SKM-1 (cell line): Measurements from ENCODE around the gene RDH13.
A peak's percentile ranks its signal among the peaks of the same experiment; 100 is the strongest.

Experiments used
- DNase-seq: peaks from one replicate; lab custom pipeline; 2025; ENCODE audit not compliant: unreplicated experiment; lab: John Stamatoyannopoulos, UW

RDH13 gene

DNA sequence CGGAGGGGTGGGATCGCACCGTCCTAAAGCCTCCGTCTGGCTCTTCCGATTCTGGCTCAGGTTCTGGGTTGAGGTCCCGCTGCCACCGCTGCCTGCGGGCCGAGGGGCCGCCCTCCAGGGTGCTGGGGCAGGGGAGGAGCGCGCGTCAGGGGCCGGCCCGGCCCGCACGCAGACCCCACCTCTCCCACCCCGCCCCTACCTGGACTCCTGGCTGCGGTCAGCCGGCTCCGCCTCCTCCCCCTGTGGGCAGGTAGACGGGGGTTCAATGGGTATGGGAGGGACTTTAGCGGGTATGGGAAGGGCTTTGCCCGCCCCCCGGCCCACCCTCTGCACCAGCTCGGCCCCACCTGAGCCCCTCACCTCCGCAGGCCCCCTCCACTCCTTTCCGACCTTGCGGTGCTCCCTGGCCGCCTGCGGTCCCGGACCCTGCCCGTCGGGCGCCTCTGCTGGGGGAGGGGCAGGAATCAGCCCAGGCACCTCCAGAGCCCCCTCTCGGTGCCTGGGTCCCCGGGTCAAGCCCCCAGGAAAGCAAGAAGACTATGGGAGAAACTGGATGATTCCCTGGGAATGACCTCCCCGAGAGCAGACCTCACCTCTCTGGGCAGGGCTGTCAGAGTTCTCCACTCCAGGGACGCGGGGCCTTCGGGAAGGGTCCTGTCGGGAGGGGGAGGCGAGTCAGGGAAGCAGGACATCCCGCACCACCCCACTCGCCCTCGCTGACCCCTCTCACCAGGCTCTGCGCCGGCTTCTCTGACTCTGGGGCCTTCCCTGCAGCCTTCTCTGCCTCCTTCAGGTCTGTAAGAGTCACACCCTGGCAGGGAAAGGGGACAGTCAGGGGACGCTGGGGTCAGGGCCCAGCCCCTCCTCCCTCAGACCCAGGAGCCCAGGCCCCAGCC, 29.7 kb upstream of the RDH13 start:
- DNase-seq: no peak

DNA sequence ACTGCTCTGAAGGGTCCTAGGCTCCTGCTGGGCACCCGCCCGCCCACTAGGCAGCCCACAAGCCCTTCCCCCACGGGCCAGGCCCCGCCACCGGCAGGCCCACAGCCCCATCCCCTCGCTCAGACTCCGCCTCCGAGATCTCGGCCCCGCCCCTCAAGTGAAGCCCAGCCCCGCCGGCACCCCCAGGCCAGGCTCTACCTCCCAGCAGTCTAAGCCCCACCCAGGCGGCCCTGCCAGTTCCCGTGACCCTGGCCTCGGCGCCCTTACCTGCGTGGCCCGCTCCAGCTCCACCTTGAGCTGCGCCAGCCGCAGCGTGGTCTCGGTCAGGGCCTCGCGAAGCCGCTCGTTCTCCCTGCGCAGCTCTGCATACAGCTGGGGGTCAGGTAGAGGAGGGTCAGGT, 29.0 kb upstream of the RDH13 start:
- DNase-seq: no peak

DNA sequence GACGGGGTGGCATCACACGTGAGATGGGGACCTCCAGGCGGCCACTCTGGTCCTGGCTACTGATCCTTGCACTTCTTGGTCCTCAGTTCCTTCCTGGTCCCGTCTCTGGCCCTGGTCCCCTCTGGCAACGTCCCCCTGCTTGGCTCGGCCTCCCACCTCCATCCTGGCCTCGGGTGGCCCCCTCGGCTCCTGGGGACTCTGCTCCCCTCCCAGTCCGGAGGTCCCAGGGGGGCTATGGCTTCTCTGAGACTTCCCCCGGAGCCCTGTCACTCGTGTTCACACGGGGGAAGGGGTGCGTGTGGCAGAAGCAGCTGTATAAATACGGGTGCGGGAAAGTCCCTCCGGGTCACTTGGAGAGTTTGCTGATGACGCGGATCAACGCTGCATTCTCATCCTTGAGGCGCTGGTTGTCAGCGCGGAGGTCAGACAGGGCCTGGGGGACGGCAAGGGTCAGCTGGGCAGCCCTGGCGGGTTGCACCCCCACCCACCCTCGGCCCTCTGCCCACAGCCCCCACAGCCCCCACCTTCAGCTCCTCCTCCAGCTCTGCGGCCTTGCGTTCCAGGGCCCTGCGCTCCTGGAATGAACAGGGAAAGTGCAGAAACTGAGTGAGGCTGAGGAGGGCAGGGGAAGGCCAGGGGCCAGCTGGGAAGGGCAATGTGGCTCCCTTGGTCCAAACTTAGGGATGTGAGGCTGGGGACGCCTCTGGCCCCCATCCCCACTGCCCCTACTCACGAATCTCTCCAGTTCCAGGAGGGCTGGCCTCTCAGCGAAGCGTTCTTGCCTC, 28.4 kb upstream of the RDH13 start:
- no peak for DNase-seq

DNA sequence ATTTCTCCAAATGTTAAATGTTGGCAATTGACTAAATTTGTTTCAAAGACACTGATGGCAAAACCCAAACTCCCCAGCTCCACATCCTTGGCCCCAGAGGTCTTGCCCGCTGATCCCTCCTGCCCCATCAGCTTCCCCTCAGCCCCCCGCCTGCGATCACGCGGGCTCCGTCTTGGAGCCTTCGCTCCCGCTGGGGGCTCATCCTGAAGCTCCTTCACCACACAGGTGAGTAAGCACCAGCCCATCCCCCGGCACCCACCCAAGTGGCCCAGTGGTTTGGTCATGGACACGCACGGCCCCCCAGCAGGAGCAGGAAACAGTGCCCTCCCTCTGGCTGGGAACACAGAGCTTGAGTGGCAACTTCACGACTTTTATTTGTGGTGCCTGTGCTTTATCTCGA, 27.6 kb upstream of the RDH13 start:
- DNase-seq: no peak

DNA sequence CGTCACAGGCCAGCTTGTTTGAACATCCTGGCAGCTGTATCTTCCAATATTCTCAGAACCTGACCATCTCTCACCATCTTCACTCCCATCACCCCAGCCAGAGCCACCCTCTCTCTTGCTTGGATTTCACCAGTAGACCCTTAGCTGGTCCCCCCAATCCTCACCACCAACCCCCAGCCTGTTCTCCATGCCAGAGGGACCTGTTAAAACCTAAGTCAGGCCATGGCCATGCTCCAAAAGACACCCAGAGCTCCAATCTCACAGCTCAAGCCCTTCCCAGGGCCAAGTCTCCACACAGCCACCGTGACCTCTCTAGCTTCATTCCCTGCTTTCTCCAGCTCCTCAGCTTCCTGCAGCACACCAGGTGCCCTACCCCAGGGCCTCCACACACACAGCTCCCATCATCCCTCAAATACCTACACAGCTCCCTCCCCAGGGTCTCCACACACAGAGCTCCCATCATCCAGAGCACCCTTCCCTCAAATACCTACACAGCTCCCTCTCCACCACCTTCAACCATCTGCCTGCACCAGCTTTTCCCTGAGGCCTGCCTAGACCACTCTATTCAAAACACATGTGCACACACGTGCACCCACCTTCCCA, 26.5 kb upstream of the RDH13 start:
- DNase-seq: no peak

DNA sequence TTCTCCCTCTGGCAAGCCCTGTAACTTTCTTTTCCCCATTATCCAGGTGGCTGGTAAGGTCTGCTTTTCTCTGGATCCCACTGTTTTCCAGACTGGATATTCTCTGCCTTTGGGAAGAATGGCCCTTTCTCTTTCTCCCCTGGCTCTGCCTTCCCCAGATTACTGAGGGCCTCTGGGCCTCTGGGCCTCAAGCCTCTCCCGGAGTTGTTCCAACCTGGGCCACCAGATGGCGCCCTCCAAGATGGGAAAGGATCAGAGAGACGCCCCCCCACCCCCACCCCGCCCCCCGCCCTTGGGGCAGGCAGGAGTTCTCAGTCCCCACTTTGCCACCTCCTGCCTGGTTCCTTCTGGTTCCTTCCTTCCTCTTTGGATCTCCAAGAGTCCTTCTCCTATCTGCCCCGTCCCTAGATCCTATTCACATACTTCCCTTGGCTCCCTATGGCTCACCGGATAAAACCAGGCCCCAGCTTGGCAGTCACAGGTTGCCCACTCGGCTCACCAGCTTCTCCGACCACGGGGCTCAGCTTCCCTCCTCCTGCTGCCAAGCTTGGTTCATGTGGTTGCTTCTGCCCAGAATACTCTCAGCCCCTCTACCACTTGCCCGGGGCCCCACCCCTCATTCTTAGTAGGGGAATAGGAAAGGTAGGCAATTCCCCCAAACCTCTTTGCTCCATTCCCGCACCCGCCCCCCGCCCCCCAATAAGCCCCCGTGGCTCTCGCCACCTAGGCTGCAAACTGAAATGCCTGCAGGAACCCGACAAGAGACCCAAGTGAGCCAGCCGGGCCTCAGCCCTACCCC, 25.8 kb upstream of the RDH13 start:
- peak; percentile 2 for DNase-seq

DNA sequence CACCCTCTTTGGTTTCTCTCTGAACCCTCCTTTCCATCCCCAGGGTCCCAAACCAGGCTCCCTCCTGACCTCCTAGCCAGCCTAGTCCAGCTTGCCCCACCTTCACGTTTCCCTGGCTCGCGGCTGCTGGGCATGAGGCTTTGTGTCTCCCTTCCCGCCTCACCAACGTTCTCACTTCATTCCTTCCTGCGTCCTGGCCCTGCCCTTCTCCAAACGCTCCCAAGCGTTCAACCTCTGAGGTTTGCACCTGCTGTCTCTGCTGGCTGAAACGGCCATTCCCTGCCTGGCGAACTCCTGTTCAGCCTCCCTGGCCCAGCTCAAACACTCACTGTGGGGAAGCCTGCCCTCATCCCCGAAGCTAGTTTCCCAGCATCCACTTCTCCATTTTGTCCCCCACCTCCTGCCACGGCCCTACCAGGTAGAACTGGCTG, 25.1 kb upstream of the RDH13 start:
- no peak for DNase-seq

DNA sequence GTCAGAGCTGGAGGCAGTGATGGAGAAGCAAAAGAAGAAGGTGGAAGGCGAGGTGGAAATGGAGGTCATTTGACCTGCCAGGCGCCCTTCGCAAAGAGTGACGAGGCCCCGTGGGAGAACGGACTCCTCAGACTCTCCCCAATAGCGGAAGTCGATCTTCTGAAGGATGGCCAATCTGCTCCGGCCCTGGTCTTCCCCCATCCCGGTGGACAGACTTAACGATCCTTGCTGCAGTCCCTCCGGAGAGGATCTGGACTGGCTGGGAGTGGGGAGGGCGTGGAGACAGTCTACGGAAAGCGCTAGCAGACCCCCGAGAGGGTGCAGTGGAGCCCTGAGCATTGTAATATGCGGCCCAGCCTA, 24.6 kb upstream of the RDH13 start:
- DNase-seq: no peak

DNA sequence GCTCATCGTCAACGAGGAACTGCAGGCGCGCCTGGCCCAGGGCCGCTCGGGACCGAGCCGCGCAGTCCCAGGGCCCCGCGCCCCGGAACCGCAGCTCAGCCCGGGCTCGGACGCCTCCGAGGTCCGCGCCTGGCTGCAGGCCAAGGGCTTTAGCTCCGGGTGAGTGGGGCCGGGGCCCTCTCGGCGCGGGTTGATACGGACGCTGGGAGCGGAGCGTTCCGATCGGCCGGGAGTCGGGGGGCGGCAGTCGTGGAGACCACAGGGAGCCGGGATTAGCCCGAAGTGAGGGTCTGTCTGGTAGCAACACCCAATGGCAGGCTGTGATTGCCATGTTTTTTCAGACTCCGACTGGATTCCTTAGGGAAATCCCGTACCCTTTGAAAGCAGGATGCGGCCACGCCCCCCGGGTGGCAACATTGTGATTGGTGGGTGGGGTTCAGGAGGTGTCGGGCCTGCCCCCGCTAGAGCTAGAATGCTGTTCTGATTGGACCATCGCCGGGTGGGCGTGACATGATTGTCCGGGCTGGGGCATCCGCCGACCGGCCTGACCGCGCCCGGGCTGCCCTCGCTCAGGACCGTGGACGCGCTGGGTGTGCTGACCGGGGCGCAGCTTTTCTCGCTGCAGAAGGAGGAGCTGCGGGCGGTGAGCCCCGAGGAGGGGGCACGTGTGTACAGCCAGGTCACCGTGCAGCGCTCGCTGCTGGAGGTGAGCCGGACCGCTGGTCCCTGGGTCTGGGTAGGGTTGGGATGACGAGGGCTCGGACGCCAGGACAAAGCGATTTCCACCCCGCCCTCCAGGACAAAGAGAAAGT, 24.0 kb upstream of the RDH13 start:
- DNase-seq: no peak

DNA sequence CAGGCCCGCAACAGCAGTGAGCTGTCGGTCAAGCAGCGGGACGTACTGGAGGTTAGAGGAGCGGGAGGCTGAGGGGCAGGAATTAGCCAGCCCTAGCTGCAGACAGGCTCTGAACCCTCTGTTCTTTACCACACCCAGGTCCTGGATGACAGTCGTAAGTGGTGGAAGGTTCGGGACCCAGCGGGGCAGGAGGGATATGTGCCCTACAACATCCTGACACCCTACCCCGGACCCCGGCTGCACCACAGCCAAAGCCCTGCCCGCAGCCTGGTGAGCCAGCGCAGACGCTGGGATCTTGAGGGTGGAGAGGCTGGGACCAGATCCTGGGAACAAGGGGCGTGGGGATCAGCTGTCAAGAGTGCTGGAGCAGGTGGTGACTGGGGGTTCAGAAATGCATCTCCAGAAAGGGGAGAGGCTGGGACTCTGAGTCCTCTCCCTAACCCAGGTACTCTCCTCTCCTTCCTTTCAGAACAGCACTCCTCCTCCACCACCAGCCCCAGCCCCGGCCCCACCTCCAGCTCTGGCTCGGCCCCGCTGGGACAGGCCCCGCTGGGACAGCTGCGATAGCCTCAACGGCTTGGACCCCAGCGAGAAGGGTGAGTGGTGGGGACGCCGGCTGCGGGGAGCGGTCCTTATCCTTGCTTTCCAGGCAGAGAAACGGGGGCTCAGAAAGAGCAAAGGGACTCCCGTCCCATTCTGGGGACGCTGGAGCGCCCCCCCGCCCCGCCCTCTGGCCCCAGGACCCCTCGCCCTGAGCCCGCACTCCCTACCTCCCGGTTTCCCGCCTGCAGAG, 23.2 kb upstream of the RDH13 start:
- DNase-seq: no peak

DNA sequence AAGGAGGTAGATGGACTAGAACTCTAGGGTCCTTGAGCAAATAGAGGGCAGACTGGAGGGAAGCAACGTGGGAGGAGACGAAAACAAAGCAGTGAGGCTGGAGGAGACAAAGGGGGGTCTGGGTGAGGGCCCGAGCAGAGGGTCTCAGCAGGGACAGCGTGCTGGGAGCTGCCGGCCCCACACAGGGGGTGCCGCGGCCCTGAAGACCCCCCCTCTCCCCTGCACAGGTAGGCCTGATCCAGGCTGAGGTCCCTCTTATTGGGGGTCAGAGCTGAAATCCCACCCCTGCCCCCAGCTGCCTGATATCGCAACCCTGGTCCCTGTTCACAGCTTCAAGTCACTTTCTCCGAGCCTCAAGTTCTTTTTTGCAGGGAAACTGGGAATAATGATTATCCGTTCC, 21.5 kb upstream of the RDH13 start:
- DNase-seq: no peak

DNA sequence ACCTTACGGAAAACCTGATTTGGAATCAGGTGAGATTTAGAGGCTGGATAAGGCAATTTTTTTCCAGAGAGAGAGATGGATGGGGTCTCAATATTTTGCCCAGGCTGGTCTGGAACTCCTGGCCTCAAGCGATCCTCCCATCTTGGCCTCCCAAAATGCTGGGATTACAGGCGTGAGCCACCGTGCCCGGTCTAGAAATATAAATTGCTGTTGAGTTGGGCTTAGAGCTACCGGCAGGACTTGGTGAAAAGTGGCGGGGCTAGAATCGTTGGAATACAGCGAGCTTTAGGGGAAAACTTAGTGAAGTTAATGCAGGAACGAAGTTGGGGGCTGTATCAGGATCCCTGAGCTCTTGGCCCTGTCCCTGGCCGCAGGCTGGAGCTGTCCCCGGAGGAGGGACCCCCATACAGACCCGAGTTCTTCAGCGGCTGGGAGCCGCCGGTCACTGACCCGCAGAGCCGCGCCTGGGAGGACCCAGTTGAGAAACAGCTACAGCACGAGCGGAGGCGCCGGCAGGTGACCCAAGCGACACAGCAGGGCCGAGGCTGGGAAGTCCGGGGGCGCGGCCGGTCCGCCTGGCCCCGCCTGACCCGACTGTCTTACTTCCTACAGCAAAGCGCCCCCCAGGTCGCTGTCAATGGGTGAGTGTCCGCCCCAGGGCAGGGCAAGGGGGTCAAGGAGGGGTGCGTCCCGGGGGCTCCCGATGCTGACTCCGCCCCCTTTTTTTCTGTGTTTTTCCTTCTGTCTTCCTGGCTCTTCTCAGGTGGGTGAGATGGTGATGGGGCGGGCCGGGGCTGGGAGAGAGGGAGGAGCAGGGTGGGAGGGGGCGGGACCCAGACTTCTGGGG, 20.3 kb upstream of the RDH13 start:
- no peak for DNase-seq

DNA sequence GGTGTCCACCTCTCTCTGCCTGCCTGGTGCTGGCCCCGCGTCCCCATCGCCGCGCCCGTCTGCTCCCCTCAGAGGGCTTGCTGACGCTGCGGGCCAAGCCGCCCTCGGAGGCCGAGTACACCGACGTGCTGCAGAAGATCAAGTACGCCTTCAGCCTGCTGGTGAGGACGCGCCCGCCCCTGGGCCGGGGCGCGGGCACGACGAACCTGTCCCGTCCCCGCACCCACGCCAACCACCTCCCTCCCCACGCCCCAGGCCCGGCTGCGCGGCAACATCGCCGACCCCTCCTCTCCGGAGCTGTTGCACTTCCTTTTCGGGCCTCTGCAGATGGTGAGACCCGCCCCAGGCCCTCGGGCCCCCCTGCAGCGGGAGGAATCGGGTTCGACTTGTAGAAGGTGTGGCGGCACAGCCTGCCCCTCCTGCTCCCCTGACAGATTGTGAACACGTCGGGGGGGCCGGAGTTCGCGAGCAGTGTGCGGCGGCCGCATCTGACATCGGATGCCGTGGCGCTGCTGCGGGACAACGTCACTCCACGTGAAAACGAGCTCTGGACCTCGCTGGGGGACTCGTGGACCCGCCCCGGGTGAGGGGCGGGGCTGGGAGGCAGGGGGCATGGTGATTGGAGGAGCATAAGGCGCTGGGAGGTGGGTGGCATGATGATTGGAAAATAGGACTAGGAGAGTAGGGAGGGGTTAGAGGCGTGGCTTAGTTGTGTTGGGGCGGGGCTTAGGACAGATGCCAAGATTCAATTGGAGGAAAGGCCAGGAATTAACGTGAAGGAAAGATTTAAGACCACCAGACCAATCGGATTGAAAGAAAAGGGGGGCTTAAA, 19.3 kb upstream of the RDH13 start:
- DNase-seq: peak; percentile 21

DNA sequence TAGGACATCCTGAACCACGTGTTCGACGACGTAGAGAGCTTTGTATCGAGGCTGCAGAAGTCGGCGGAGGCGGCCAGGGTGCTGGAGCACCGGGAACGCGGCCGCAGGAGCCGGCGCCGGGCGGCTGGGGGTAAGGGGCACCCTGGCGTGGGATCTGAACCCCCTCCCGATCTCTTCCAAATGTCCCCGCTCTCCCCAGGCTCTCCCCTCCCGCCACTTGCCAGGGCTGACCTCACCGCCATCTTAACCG, 18.7 kb upstream of the RDH13 start:
- DNase-seq: no peak

DNA sequence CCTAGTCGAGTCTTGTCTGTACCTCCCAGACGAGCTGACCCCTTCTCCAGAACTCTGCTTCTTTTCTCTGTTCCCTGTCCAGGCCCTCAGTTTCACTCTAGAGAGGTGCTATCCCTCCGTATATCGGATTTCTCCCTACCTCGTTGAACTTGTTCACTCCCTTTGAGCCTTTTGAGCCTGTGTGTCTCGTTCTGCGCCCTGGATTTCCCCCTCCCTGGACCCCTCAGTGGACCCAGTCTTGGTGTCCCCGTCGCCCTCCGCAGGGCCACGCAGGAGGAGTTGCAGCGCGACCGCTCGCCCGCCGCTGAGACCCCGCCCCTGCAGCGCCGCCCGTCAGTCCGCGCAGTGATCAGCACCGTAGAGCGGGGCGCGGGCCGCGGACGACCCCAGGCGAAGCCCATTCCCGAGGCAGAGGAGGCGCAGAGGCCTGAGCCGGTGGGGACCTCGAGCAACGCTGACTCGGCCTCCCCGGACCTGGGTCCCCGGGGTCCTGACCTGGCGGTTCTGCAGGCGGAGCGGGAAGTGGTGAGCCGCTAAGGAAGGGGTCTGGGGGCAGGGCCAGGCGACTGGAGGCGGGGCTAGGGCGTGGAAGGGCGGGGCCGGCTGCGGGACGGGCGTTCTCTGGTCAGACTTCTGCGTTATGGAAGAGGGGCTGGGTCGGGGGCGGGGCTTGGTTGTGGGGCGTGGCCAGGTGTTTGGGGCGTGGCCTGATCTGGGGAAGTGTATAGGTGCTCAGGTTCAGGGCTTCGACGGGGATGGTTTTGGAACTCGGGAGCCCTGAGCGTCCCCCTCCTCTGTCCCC, 18.2 kb upstream of the RDH13 start:
- DNase-seq: peak; percentile 36

DNA sequence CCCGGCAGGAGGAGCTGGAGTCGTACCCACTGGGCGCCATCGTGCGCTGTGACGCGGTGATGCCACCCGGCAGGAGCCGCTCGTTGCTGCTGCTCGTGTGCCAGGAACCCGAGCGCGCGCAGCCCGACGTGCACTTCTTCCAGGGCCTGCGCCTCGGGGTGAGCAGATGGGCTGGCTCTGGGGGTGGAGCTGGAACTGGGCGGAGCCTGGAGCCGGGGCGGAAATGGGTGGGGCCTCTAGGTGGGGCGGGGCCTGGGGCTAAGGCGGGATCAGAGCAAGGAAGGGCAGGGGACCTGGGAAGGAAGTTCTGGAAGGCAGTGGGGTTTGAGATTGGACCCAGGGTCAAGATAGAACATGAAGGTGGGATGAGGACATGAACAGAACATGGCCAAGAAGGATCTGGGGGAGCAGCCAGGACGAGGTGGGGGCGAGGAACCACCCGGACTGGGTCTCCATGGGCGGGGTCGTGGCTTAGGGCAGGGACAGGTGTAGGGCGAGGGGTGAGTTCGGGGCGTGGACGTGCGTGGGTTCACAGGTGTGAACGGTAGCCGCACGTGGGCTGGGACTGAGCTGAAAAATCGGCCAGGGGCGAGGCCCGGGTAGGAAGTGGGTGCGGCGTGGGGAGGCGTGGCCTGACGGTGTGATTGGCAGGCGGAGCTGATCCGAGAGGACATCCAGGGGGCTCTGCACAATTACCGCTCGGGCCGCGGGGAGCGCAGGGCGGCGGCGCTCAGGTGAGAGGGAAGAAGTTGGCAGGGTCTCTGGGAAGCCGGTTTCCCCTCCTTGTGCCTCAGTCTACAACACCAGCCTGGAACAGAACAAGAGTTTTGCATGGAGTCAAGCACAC, 17.4 kb upstream of the RDH13 start:
- DNase-seq: no peak
